Measurements from ENCODE around the gene SLITRK1.

Gene SLITRK1

GRCh38 chr13:83865161-83866137 lies 16.8 kb downstream of the SLITRK1 start:
- DNase-seq = no peak

GRCh38 chr13:83853771-83854170 lies 28.5 kb downstream of the SLITRK1 start:
- no peak for DNase-seq

- no peak for DNase-seq
Observed at GRCh38 chr13:83845106-83845505, 37.2 kb downstream of the SLITRK1 start.

GRCh38 chr13:83839146-83839545 lies 43.1 kb downstream of the SLITRK1 start:
- no peak for DNase-seq

- DNase-seq = no peak
Observed at GRCh38 chr13:83831796-83832195, 50.5 kb downstream of the SLITRK1 start.

- no peak for DNase-seq
Observed at GRCh38 chr13:83829810-83830209, 52.5 kb downstream of the SLITRK1 start.

- no peak for DNase-seq
Observed at GRCh38 chr13:83827338-83827737, 54.9 kb downstream of the SLITRK1 start.
